ENCODE data around the gene KIF26A. TPM values are rescaled to one million over a fixed set of nuclear protein-coding genes. Genes with fewer than 3 reads are reported as not detected.
A peak's percentile ranks its signal among the peaks of the same experiment; 100 is the strongest.

KIF26A gene
- total and polyA plus RNA-seq, 2 donors from 2014 or later: 2.3 to 12.3 TPM

GRCh38 chr14:104128981-104129380 is 9.4 kb upstream of the KIF26A start:
- FAIRE-seq (no peak), DNase-seq (no peak)
- H3K4me3 ChIP-seq (ENCODE audit: low read length in 3 of 3): no peak overlapping the region
- peaks cover 0 to 7% (median 4%) of the 10 kb centered on the region in 3 donors for H3K9me3 ChIP-seq (ENCODE audit: control insufficient read depth in 2 of 3, insufficient read depth in 1 of 3, low read length in 3 of 3)
- TF ChIP-seq, protein P1, sequence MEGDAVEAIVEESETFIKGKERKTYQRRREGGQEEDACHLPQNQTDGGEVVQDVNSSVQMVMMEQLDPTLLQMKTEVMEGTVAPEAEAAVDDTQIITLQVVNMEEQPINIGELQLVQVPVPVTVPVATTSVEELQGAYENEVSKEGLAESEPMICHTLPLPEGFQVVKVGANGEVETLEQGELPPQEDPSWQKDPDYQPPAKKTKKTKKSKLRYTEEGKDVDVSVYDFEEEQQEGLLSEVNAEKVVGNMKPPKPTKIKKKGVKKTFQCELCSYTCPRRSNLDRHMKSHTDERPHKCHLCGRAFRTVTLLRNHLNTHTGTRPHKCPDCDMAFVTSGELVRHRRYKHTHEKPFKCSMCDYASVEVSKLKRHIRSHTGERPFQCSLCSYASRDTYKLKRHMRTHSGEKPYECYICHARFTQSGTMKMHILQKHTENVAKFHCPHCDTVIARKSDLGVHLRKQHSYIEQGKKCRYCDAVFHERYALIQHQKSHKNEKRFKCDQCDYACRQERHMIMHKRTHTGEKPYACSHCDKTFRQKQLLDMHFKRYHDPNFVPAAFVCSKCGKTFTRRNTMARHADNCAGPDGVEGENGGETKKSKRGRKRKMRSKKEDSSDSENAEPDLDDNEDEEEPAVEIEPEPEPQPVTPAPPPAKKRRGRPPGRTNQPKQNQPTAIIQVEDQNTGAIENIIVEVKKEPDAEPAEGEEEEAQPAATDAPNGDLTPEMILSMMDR (IDR thresholded peaks at IDR 0.05; ENCODE audit: borderline replicate concordance, extremely low read depth, insufficient read depth): no peak
- intact Hi-C loops (cut with DNase I): no loop called here
- no peaks in the 10 kb centered on the region for H3K4me1 ChIP-seq (ENCODE audit: control insufficient read depth in 2 of 3, insufficient read depth in 2 of 3, low read depth in 1 of 3, low read length in 3 of 3)
- H3K36me3 ChIP-seq (ENCODE audit: control insufficient read depth in 2 of 3, insufficient read depth in 3 of 3, low read length in 3 of 3): no peaks in the 10 kb centered on the region
- H3K27me3 ChIP-seq (ENCODE audit: control insufficient read depth, insufficient read depth, low read length): peaks cover 3% of the 10 kb centered on the region
- H3K27ac ChIP-seq (ENCODE audit: low read depth in 2 of 2, low read length in 2 of 2): no peak overlapping the region
- no peak overlapping the region for H3K9ac ChIP-seq (ENCODE audit: low read length in 3 of 3)

- Histone ChIP-seq H3K9me3 (ENCODE audit: control insufficient read depth in 2 of 3, insufficient read depth in 1 of 3, low read length in 3 of 3) (peaks cover 0 to 7% (median 4%) of the 10 kb centered on the region in 3 donors), H3K4me1 (ENCODE audit: control insufficient read depth in 2 of 3, insufficient read depth in 2 of 3, low read depth in 1 of 3, low read length in 3 of 3) (no peaks in the 10 kb centered on the region), H3K27me3 (ENCODE audit: control insufficient read depth, insufficient read depth, low read length) (peaks cover 3% of the 10 kb centered on the region), H3K4me3 (ENCODE audit: low read length in 3 of 3) (no peak overlapping the region), H3K36me3 (ENCODE audit: control insufficient read depth in 2 of 3, insufficient read depth in 3 of 3, low read length in 3 of 3) (no peaks in the 10 kb centered on the region), H3K27ac (ENCODE audit: low read depth in 2 of 2, low read length in 2 of 2) (no peak overlapping the region), H3K9ac (ENCODE audit: low read length in 3 of 3) (no peak overlapping the region)
- intact Hi-C loops (cut with DNase I): no loop called here
- DNase-seq: no peak
- TF ChIP-seq, protein P1 (IDR thresholded peaks at IDR 0.05; ENCODE audit: borderline replicate concordance, extremely low read depth, insufficient read depth): no peak
- no peak for FAIRE-seq
Observed at GRCh38 chr14:104129556-104129955, 8.8 kb upstream of the KIF26A start.

DNA sequence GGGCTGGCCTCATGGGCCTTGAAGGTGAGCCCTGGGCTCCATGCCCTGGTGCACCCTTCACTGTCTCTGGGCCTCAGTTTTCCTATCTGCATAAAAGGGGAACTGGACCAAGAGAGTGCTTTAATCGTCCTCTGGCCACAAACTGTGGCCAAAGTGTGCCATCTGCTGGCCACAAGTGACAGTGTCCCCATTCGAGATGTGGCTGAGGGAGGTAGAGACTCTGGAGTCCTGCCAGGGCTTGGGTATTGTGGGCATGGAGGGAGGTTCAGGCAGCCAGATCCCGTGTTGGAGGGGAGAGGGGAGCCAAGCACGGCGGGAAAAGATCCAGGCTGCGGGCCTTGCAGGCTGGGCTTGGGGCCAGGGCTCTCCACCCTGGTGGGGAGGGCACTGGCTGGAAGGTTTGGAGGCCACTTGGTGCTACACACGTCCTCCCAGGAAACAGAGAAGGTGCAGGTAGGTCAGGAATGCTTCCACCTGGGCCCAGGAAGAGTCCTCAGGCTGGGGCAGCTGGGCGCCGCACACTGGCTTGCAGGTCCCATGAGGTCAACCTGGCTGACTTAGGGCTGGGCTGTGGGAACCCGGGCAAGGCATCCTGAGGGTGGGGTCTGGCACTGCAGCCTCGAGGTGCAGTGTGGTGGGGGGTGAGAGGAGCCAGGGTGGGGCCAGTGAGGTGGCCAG is 7.3 kb upstream of the KIF26A start:
- no peak overlapping the region for H3K27ac ChIP-seq (ENCODE audit: low read depth in 2 of 2, low read length in 2 of 2)
- peaks cover 8% of the 10 kb centered on the region for H3K27me3 ChIP-seq (ENCODE audit: control insufficient read depth, insufficient read depth, low read length)
- no peak for FAIRE-seq
- TF ChIP-seq, protein P1 (IDR thresholded peaks at IDR 0.05; ENCODE audit: borderline replicate concordance, extremely low read depth, insufficient read depth): peak; percentile 86
- intact Hi-C loops (cut with DNase I): no loop called here
- no peak overlapping the region for H3K4me3 ChIP-seq (ENCODE audit: low read length in 3 of 3)
- DNase-seq: peak; percentile 44 to 76 (median 66)
- no peaks in the 10 kb centered on the region for H3K36me3 ChIP-seq (ENCODE audit: control insufficient read depth in 2 of 3, insufficient read depth in 3 of 3, low read length in 3 of 3)
- no peak overlapping the region for H3K9ac ChIP-seq (ENCODE audit: low read length in 3 of 3)
- peaks cover 0 to 4% (median 2%) of the 10 kb centered on the region in 3 donors for H3K9me3 ChIP-seq (ENCODE audit: control insufficient read depth in 2 of 3, insufficient read depth in 1 of 3, low read length in 3 of 3)
- peaks cover 0 to 3% (median 0%) of the 10 kb centered on the region in 3 donors for H3K4me1 ChIP-seq (ENCODE audit: control insufficient read depth in 2 of 3, insufficient read depth in 2 of 3, low read depth in 1 of 3, low read length in 3 of 3)
